ENCODE results near the gene UNC5C.

Gene UNC5C

GRCh38 chr4:95446173-95446572 is 102.6 kb downstream of the UNC5C start:
- no peak for DNase-seq

- no peak for DNase-seq
These were observed 103.5 kb downstream of the UNC5C start for GRCh38 chr4:95445251-95445650.

GRCh38 chr4:95444812-95445211 is 104.0 kb downstream of the UNC5C start:
- DNase-seq, result no peak

- no peak for DNase-seq
These were observed 108.9 kb downstream of the UNC5C start for GRCh38 chr4:95439896-95440295.

- DNase-seq, result no peak
These were observed 109.7 kb downstream of the UNC5C start for GRCh38 chr4:95439071-95439470.

GRCh38 chr4:95432466-95432865 is 116.3 kb downstream of the UNC5C start:
- DNase-seq, result no peak

GRCh38 chr4:95431678-95432077 is 117.1 kb downstream of the UNC5C start:
- no peak for DNase-seq

- no peak for DNase-seq
These were observed 119.4 kb downstream of the UNC5C start for GRCh38 chr4:95429416-95429815.

- no peak for DNase-seq
These were observed 120.3 kb downstream of the UNC5C start for GRCh38 chr4:95428291-95429070.

- DNase-seq, result no peak
These were observed 122.3 kb downstream of the UNC5C start for GRCh38 chr4:95426455-95426854.

GRCh38 chr4:95422436-95422835 is 126.3 kb downstream of the UNC5C start:
- no peak for DNase-seq

- DNase-seq, result no peak
These were observed 126.9 kb downstream of the UNC5C start for GRCh38 chr4:95421869-95422268.

- no peak for DNase-seq
These were observed 131.2 kb downstream of the UNC5C start for GRCh38 chr4:95417531-95417930.

- DNase-seq, result no peak
These were observed 133.4 kb downstream of the UNC5C start for GRCh38 chr4:95415346-95415771.

GRCh38 chr4:95411371-95412088 is 137.2 kb downstream of the UNC5C start:
- no peak for DNase-seq

GRCh38 chr4:95410387-95410977 is 138.3 kb downstream of the UNC5C start:
- no peak for DNase-seq

- no peak for DNase-seq
These were observed 139.0 kb downstream of the UNC5C start for GRCh38 chr4:95409750-95410149.

- DNase-seq, result no peak
These were observed 139.6 kb downstream of the UNC5C start for GRCh38 chr4:95409127-95409526.

- no peak for DNase-seq
These were observed 146.5 kb downstream of the UNC5C start for GRCh38 chr4:95402299-95402698.

GRCh38 chr4:95398217-95398616 is 150.6 kb downstream of the UNC5C start:
- no peak for DNase-seq

- DNase-seq, result no peak
These were observed 153.9 kb downstream of the UNC5C start for GRCh38 chr4:95394752-95395306.

- DNase-seq, result no peak
These were observed 155.0 kb downstream of the UNC5C start for GRCh38 chr4:95393821-95394220.

- DNase-seq, result no peak
These were observed 159.9 kb downstream of the UNC5C start for GRCh38 chr4:95388911-95389310.

GRCh38 chr4:95387719-95388118 is 161.1 kb downstream of the UNC5C start:
- DNase-seq, result no peak

Data from CD4-positive, alpha-beta T cell treated with Interferon alpha-2 for 1 hour (primary cell).